Fibroblast of upper back skin (primary cell): Measurements from ENCODE around the gene NPM1.
"Not testable (repeated sequence)": the region's sequence is repeated elsewhere in the genome, so short reads cannot be mapped to it uniquely, and the experiment has no call there.

Experiments
- DNase-seq: peaks from one replicate; pipeline ENCODE4 v3.0.0-alpha.2; 2013

Gene NPM1

GRCh38 chr5:171386006-171386671 is 1.5 kb upstream of the NPM1 start:
- DNase-seq: no peak

GRCh38 chr5:171386861-171387344 is 746 bp upstream of the NPM1 start:
- no peak for DNase-seq

GRCh38 chr5:171387970-171388815 is 544 bp downstream of the NPM1 start:
- peak; percentile 77 for DNase-seq

- DNase-seq: no peak
These were observed 1.1 kb downstream of the NPM1 start for GRCh38 chr5:171388816-171389168.

- DNase-seq: no peak
These were observed 3.4 kb downstream of the NPM1 start for GRCh38 chr5:171390883-171391677.

GRCh38 chr5:171391996-171392577 is 4.4 kb downstream of the NPM1 start:
- no peak for DNase-seq

- no peak for DNase-seq
These were observed 5.0 kb downstream of the NPM1 start for GRCh38 chr5:171392585-171393159.

- no peak for DNase-seq
These were observed 7.4 kb downstream of the NPM1 start for GRCh38 chr5:171395042-171395441.

- not testable (repeated sequence) for DNase-seq
These were observed 8.9 kb downstream of the NPM1 start for GRCh38 chr5:171396583-171396982.

- no peak for DNase-seq
These were observed 9.5 kb downstream of the NPM1 start for GRCh38 chr5:171397190-171397589.

GRCh38 chr5:171397599-171397998 is 9.9 kb downstream of the NPM1 start:
- DNase-seq: no peak

GRCh38 chr5:171398660-171399059 is 11.0 kb downstream of the NPM1 start:
- DNase-seq: not testable (repeated sequence)

GRCh38 chr5:171400169-171400568 is 12.5 kb downstream of the NPM1 start:
- DNase-seq: no peak

GRCh38 chr5:171401167-171401947 is 13.7 kb downstream of the NPM1 start:
- DNase-seq: no peak

GRCh38 chr5:171402751-171403150 is 15.1 kb downstream of the NPM1 start:
- DNase-seq: not testable (repeated sequence)

GRCh38 chr5:171405615-171406014 is 18.0 kb downstream of the NPM1 start:
- DNase-seq: peak; percentile 29

GRCh38 chr5:171407234-171407633 is 19.6 kb downstream of the NPM1 start:
- DNase-seq: no peak

- no peak for DNase-seq
These were observed 21.8 kb downstream of the NPM1 start for GRCh38 chr5:171409164-171410136.

GRCh38 chr5:171410181-171410580 is 22.5 kb downstream of the NPM1 start:
- peak; percentile 23 for DNase-seq

GRCh38 chr5:171412186-171412585 is 24.5 kb downstream of the NPM1 start:
- DNase-seq: no peak
